NCI-H2029 treated with DMSO at 0.1 percent for 48 hours (cell line): ENCODE measurements around the gene EIF3J.
"Not testable (repeated sequence)": the region's sequence is repeated elsewhere in the genome, so short reads cannot be mapped to it uniquely, and the experiment has no call there.

Source experiments
- DNase-seq: peaks from one replicate; lab custom pipeline; 2025; lab: John Stamatoyannopoulos, UW

EIF3J gene

DNA sequence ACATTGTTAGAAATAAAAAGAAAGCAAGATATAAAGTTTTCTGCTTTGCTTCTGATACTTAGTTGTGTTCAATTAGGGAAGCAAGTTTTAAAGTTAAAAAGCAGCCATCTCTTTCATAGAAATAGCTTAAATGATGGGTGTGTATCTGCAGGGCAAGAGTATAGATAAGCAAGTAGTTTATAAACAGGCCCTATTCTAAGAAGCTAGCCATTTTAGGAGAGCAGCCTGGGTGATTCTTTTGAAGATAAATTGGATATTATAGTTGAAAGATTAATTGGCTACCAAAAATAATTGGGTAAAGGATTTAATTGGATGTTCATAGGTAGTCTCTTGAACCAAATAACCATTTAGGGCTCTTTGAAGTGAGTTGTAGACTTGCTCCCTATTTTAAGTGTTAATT, 5.6 kb downstream of the EIF3J start:
- DNase-seq: no peak

DNA sequence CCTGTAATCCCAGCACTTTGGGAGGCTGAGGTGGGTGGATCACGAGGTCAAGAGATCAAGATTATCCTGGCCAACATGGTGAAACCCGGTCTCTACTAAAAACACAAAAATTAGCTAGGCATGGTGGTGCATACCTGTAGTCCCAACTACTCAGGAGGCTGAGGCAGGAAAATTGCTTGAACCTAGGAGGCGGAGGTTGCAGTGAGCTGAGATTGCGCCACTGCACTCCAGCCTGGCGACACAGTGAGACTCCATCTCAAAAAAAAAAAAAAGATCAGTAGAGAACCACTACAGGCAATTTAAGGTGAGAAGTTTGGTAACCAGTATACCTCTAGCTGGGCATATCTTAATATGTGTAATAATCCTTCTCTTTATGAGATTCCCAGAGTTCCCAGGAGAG, 7.8 kb downstream of the EIF3J start:
- not testable (repeated sequence) for DNase-seq

DNA sequence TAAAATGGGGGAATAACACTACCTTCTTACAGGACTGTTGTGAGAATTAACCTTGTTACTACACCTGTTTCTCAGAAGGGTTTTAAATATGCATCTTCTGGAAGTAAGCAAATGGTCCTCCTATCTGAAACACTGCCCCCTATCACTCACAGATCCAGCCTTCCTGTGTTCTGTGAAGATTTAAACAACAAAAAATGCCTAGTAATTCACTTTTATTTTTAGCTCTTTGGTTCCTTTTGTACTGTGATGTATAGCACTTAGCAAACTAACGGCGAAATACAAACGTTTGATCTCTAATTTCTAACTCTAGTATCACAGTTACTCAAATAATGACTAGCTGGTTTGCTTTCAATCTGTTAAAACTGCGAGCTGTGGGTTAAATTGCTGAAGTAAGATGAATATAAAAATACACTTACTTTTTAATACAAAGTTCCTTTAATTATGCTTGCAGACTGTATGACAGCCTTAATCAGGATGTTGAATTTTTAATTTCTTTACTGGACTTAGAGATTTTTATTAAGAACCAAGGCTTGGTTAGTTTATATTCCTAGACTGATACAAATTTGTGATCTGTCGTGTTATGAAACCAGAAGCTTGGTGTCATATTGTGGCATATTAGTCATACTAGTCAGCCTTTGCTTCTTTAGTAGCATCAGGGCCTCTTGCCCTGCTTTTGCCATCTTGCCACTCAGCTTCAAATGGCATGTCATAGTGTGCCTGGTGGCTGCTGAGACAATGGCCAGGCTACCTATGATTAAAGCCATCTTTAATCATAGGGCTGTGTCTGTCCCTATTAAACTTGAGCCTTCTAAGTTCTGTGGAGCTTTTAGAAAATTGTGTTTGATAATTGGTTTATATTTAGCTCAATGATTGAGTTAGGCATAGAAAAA, 9.2 kb downstream of the EIF3J start:
- no peak for DNase-seq

DNA sequence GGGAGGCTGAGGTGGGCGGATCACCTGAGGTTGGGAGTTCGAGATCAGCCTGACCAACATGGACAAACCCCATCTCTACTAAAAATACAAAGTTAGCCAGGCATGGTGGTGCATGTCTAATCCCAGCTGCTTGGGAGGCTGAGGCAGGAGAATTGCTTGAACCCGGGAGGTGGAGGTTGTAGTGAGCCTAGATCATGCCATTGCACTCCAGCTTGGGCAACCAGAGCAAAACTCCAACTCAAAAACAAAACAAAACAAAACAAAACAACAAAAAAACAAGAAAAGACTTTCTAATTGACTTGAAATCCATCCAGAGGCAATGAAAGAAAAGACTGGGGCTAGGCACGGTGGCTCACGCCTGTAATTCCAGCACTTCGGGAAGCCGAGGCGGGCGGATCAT, 12.2 kb downstream of the EIF3J start:
- DNase-seq: not testable (repeated sequence)

DNA sequence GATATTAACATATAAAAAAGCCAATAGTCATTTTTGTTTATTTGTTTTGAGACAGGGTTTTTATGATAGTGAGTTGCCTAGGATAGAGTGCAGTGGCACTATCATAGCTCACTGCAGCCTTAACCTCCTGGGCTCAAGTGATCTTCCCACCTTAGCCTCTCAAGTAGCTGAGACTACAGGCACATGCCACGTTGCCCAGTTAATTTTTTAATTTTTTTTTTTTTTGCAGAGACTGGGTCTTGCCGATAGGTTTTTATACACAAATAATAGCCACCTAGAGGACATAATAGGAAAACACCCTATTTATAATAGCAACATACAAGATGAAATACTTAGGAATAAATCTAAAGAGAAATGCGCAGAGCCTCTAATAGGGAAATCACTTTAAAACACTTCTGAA, 13.3 kb downstream of the EIF3J start:
- no peak for DNase-seq

DNA sequence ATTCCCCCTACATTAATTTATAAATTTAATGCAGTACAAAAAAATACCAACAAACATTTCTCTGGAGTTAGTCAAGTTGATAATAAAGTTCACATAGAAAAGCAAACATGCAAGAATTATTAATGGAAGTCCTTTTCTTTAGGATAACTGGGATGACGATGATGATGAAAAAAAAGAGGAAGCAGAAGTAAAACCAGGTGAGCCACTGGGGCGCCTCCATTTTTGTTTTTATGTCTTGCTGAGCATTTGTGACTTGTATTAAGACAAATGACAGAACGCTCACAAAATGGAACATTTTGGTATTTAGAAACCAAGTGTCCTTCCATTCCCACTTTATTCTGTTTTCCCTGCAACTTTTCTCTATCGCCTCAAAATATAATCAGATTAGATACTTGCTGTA, 13.8 kb downstream of the EIF3J start:
- DNase-seq: no peak

DNA sequence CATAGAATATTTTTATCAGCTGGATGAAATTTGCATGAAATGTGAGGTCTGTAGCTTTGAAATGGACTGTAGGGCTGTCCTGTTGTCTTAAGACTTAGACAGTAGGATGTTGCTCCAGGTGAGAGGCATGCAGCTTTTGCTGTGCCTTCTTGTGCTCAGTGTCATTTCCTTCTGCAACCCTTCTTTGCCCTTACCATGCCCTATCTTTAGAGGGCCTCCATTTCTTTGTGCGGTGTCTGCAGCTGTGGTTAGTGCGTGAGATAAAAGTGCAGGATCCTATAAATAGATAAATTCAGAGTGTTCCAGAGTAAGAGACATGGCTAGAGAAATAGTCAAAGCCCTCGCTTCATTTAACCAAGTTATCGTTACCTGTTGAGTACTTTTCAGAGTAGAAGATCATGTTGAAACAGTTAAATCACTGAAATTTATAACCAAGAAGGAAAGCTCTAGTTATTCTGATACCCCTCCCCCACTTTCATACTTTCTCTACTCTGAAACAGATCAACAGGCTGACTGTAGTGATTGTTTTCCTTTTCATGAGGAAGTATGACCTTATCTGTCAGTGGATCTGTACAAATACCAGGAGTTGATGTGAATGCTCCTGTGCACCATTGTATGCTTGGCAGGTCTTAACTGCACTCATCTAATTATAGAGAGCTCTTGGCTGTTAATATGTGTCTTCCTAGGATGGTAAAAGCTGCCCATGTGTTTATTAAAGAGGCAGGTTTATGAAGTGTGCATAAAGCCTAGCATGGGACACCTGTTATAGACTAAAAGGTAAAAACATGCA, 18.2 kb downstream of the EIF3J start:
- DNase-seq: no peak

DNA sequence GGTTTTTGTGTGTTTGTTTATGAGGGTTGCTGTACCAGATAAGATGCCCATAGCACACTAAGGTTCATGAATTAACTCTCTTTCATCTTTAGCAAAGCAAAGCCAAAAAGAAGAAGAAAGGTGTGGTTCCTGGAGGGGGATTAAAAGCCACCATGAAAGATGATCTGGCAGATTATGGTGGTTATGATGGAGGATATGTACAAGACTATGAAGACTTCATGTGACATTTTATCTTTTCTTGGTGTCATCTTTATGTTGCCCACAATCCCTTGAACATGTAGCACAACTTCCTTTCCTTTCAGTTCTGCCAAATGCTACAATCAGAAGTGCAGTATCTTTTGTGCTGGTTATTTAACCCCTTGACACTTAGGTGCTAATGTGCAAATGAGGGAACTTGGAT, 24.0 kb downstream of the EIF3J start:
- not testable (repeated sequence) for DNase-seq

DNA sequence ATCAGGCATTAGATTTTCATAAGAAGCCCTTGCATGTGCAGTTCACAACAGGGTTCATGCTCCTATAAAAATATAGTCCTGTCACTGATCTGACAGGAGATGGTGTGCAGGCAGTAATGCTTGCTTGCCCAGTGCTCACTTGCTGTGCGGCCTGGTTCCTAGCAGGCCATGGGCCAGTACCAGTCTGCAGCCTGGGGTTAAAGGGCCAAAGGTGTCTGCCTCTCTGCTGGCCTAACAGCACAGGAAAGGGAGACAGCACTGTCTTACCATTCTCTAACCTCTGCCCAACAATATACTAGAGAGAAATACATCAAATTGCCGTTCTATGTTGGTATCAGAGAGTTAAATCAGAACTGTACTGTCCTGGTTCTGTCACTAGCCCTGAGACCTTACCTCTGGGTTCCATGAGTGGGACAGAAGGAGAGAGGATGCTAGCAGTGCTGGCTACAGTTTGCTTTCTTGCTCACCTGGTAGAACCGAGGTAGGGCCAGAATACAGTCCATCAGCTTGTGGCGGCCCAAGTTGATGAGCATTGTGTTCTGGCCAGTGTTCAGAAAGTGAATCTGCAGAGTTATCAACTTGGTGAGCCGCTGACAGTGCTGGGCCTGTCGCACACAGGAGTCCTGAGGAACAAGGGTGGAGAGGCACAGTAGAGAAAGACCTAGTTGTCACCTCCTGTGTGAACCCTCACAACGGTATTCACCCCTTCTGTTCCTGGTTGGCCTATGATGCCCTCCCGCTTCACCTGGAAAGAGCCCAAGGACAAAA, 28.6 kb downstream of the EIF3J start:
- DNase-seq: no peak

DNA sequence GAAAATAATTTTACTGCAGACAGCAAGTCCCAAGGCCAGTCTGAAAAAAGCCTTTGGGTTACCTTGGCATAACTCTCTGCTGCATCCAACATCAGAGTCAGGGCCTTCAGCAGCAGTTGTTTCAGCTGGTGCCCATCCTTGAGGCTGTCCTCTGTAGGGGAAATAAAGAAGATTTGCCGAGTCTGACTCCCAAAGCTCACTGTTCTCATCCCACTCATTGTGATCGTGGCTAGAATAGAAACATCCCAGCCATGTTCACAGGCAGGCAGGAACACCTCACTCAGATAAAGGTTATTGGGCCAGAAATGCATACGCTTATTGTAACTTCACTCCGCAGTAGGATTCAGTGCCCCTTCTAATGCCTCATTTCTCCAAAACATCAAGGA, 29.2 kb downstream of the EIF3J start:
- no peak for DNase-seq

DNA sequence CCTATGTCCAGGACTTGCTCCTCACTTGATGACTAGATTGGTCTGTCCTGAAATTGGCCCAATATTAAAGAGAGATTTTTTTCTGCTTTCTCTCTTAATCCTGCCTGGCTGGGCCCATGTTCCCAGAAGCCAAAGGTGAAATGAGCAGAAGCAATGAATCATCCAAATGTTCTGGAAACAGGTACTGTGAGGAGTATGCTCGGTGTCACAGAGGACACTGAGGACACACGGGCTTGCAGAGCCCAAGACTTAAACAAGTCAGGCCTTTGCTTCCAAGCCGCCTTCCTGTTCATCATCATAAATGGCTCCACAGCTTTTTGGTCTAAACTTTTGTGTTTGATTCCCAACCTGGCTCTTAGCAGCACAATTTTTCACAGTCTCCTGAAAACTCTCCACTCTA, 31.4 kb downstream of the EIF3J start:
- no peak for DNase-seq

DNA sequence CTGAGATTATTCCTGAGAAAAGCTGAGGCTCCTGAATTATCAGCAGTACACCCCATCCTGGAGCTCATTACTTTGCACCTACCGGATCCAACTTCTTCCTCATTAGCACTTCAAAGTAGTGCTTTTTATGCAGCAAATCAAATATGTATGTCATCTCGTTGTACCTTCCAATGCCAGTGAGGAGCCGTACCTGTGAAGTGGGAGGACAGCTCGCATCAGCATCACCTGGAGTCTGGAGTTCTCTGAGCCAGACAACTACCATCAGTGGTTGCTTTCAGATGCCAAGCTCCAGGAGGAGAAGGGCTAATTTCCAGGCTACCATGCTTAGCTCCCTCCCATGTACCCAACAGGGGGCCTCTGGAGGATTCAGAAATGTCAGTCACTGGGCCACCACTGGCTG, 32.4 kb downstream of the EIF3J start:
- no peak for DNase-seq

DNA sequence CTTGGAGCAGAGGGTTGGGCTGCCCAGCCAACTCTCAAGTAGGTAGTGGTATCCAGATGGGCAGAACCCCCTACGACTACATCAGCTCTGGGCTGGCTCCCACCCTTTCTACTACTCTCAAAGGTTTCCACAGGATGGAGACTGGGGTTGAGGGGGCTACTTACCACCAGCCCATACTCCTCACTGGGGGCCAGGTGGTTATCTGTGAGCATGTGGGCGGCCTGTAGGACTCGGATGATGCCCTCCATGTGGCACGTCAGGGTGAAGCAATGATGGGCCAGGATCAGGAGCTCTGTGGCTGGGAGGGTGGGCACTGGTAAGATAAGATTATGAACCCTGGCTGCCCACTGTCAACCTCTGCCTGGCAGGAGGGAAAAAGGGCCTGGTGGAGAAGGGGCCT, 33.4 kb downstream of the EIF3J start:
- DNase-seq: no peak

DNA sequence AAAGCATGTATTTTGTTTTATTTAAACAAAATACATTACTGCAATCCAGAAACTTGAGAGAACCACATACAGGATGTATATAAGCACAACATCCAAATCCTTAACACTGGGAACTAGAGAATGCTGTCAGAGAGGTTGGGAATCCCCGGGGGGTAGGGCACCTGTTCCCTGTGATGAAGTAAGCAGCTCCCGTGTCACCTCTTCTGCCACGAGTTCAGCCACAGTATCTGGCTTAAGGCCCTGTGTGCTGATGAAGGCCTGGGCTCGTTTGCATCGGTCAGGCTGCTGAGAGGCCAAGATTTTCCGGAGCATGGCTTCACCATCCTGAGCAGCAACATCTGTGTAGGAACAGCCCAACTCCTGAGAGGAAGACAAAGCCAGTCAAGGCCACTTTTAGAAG, 36.4 kb downstream of the EIF3J start:
- DNase-seq: no peak

DNA sequence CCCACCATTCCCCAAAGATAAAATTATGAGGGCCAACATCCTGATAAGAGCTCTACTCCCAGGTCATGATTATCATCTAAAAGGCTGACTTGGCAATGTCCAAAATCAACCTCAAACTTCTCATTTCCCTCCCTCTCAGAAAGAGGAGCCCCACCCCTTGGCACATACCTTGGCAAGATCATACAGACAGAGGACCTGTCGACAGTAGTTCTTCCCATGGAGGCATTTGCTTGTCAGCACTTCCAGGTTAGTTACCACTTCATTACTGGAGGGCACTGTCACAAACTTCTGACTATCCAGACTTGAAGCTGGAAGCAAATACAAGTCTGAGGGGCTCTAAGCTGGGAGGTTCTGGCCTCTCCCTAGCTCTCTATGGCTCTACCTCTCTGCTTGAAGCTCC, 37.8 kb downstream of the EIF3J start:
- no peak for DNase-seq

DNA sequence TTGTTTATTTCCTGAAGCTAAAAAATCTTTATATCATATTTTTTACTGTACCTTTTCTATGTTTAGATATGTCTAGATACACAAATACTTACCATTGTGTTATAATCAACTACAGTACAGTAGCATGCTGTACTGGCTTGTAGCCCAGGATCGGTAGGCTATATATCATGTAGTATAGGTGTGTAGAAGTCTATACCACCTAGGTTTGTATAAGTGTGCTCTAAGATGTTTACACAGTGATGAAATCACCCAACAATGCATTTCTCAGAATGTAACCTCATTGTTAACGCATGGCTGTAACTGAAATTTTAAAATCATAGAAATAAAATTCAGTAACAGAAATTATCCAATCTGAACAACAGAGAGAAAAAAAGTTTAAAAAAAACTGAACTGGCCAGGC, 43.2 kb downstream of the EIF3J start:
- no peak for DNase-seq

DNA sequence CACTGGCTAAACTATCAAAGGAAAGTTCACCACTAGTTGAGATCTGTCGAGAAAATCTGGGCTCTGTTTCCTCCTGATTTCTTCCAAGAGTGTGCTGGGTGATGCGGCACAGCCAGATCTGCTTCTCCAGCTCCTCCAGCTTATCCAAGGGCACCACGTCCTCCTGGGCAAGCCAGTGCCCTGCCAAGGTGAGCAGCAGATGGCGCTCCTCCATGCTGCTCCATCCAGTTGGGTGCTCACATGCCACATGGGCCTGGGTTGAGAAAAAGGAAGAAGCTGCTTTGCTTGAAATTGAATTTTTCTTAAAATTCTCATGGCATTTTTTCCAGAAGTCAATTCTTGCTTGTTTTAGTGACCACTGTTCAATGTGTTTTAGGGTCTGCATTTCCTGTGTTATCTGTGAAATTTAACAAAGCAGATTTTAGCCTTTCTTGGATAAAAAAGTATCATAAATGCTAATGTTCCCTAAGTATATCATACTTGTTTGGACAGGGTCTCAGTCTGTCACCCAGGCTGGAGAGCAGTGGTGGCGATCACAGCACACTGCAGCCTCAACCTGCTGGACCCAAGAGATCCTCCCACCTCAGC, 47.3 kb downstream of the EIF3J start:
- DNase-seq: no peak

DNA sequence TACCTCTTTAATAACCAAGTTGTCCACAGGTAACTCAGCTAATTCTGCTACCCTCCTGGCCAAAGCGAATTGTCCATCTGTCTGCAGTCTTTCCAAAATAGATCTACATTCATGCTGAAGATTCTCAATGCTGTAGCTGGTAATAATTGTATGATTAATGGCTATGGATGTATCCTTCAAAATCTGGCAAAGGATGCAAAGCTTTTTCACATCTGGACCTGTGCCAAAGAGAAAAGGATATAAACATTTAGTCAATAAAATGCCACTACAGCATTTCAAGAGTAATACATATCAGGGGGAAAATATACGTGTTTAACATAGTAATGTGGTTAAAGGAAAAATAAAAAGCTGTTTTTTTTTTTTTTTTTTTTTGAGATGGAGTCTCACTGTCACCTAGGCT, 48.7 kb downstream of the EIF3J start:
- DNase-seq: no peak

DNA sequence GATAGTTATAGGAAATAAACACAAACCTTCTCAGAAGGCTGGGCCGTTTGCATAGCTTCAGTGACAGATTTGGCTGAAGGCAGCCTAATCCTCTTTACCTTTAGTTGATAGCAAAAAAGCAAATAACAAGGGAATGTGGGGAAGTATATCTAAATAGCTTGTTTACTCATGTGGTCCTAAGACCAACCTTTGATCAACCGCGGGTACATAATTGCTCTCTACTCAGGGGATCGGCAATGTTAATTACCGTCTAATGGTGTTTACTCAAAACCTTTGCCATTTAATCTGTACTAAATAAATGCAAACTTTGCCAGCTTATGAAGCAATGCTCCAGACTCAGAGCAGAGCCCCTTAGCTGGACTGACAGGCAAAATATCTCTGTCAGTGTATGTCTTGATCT, 51.6 kb downstream of the EIF3J start:
- no peak for DNase-seq

DNA sequence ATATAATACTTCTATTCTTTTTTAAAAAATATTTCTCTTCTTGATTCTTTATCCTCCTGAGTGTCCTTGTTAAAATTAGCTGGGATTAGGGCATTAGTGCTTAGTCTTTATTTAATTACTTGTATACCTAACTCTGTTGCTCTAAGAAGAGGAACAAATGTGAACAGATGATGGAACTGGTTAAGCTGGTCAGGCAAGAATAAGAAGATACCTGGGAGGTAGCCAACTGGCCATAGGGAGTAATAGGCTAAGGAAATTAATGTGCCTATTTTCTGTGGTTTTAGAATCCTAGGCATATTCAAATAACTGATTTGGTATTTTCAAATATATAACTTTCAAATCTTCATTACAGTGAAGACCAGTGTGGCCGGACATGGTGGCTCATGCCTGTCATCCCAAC, 54.4 kb downstream of the EIF3J start:
- DNase-seq: no peak

DNA sequence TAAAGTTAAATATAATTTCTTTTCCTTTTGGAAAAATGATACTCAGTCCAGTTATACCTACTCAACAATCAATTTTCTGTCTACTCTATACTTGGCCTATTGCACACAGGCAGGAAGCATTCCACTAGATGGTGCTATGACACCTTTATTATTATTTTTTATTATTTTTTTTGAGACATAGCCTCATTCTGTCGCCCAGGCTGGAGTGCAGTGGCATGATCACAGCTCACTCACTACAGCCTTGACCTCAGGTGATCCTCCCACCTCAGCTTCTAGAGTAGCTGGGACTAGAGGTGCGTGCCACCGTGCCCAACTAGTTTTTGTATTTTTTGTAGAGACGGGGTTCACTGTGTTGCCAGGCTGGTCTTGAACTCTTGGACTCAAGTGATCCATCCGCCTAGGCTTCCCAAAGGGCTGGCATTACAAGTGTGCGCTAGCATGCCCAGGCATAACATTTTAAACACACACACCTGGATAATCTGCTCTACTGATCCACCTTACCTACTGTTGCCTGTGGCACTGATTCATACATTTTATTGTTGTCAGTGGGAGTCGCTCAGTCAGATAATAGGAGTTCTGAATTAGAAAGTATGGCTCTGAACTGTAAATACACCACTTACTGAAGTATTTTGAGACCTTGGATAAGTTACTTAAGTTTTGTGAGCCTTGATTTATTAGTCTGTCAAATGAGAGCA, 56.2 kb downstream of the EIF3J start:
- DNase-seq: no peak

DNA sequence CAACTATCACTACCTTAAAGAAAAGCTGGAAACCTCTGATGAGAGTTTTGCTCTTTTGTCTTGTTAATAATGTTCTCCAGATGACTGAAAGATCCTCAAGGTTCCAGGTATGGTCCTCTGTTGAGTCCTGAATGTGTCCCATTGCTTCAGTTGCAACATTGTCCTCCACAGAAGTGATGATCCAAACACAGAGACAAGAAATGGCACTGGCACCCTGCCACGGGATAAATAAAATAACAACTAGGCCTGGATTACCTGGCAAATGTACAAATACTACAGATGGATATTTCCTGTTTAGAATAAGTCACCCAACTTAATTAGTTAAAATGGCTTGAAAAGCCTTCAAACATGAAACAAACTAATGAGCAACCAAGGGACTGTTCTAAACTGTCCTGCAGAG, 58.3 kb downstream of the EIF3J start:
- no peak for DNase-seq
